ENCODE measurements around the gene GPN3.
"Not testable (repeated sequence)": the region's sequence is repeated elsewhere in the genome, so short reads cannot be mapped to it uniquely, and the experiment has no call there.

The GPN3 gene

GRCh38 chr12:110468214-110469048 is at the start of gene GPN3, which contains the start of gene FAM216A:
GPN3 (minus strand) TSS chr12:110468257; CDS start chr12:110468203, 54 bp downstream.
FAM216A (plus strand) TSS chr12:110468845; CDS start chr12:110468876, 31 bp downstream.
- DNase-seq, result peak; percentile 100

- DNase-seq, result no peak
Measured at GRCh38 chr12:110516995-110517394, 48.9 kb upstream of the GPN3 start.

GRCh38 chr12:110514363-110514762 is 46.3 kb upstream of the GPN3 start:
- no peak for DNase-seq

GRCh38 chr12:110513842-110514241 is 45.8 kb upstream of the GPN3 start:
- DNase-seq, result no peak

GRCh38 chr12:110508071-110508586 is 40.1 kb upstream of the GPN3 start:
- no peak for DNase-seq

GRCh38 chr12:110505332-110505731 is 37.3 kb upstream of the GPN3 start:
- no peak for DNase-seq

- DNase-seq, result peak in 1 of 3 experiments; percentile 29
Measured at GRCh38 chr12:110503432-110503831, 35.4 kb upstream of the GPN3 start.

GRCh38 chr12:110501752-110502738 is 34.0 kb upstream of the GPN3 start, which contains the start of the genes RAD9B and VPS29:
RAD9B (plus strand) TSS chr12:110502331; CDS start chr12:110502338, 7 bp downstream.
VPS29 (minus strand) TSS chr12:110502111; CDS start chr12:110502051, 60 bp downstream.
- DNase-seq, result peak; percentile 99

GRCh38 chr12:110501399-110501751 is 33.3 kb upstream of the GPN3 start:
- DNase-seq, result peak in 2 of 3 experiments; percentile 60 to 87

GRCh38 chr12:110498984-110499706 is 31.1 kb upstream of the GPN3 start:
- DNase-seq, result no peak

GRCh38 chr12:110475426-110475825 is 7.4 kb upstream of the GPN3 start:
- no peak for DNase-seq

GRCh38 chr12:110467847-110468213 is 227 bp downstream of the GPN3 start:
- no peak for DNase-seq

- no peak for DNase-seq
Measured at GRCh38 chr12:110466791-110467190, 1.3 kb downstream of the GPN3 start.

- not testable (repeated sequence) for DNase-seq
Measured at GRCh38 chr12:110465765-110466164, 2.3 kb downstream of the GPN3 start.

GRCh38 chr12:110465024-110465423 is 3.0 kb downstream of the GPN3 start:
- no peak for DNase-seq

- DNase-seq, result not testable (repeated sequence)
Measured at GRCh38 chr12:110461189-110461588, 6.9 kb downstream of the GPN3 start.

- no peak for DNase-seq
Measured at GRCh38 chr12:110458756-110459155, 9.3 kb downstream of the GPN3 start.

GRCh38 chr12:110453569-110454296 is 14.3 kb downstream of the GPN3 start:
- DNase-seq, result no peak

GRCh38 chr12:110451263-110451662 is 16.8 kb downstream of the GPN3 start:
- no peak for DNase-seq

GRCh38 chr12:110449799-110450497 is 18.1 kb downstream of the GPN3 start, which contains the start of gene ARPC3:
ARPC3 (minus strand) TSS chr12:110450337; CDS start chr12:110450260, 77 bp downstream.
- peak; percentile 95 to 97 (median 96) for DNase-seq

GRCh38 chr12:110444455-110444854 is 23.6 kb downstream of the GPN3 start:
- no peak for DNase-seq
